Osteocyte (in vitro differentiated cells): ENCODE results near the gene EMID1. TPM values are rescaled to one million over a fixed set of nuclear protein-coding genes. Genes with fewer than 3 reads are reported as not detected.

Source experiments
- DNase-seq: peaks from one replicate; pipeline ENCODE4 v3.0.0; 2021; ENCODE audit warnings: mixed read lengths; ENCODE audit not compliant: unreplicated experiment; ENCODE audit errors: extremely low spot score
- H3K27ac Mint-ChIP-seq: one replicate; pipeline ENCODE4 v1.8.0; 2021; ENCODE audit warnings: mild to moderate bottlenecking, mixed read lengths; ENCODE audit not compliant: unreplicated experiment
- H3K27me3 Mint-ChIP-seq: one replicate; pipeline ENCODE4 v1.8.0; 2021; ENCODE audit warnings: mixed read lengths; ENCODE audit not compliant: unreplicated experiment
- H3K36me3 Mint-ChIP-seq: one replicate; pipeline ENCODE4 v1.8.0; 2021; ENCODE audit warnings: mixed read lengths; ENCODE audit not compliant: unreplicated experiment
- H3K4me1 Mint-ChIP-seq: one replicate; pipeline ENCODE4 v1.8.0; 2021; ENCODE audit warnings: mixed read lengths; ENCODE audit not compliant: unreplicated experiment
- H3K4me3 Mint-ChIP-seq: one replicate; pipeline ENCODE4 v1.8.0; 2021; ENCODE audit warnings: mild to moderate bottlenecking, moderate library complexity, mixed read lengths; ENCODE audit not compliant: unreplicated experiment
- H3K9me3 Mint-ChIP-seq: one replicate; pipeline ENCODE4 v1.8.0; 2021; ENCODE audit warnings: mixed read lengths; ENCODE audit not compliant: unreplicated experiment
- CTCF ChIP-seq: fragments of 200-600 bp; sonication (generic); IDR thresholded peaks from 2 replicates; pipeline ENCODE4 v1.5.0; 2021; ENCODE audit warnings: antibody characterized with exemption, mild to moderate bottlenecking, moderate library complexity
- total RNA-seq: library from RNA; stranded (reverse); gene quantifications from 2 replicates; pipeline ENCODE4 v1.2.1, GENCODE V29; 2021

EMID1 gene
- total RNA-seq, 1 donor from 2014 or later: 0.51 TPM

- H3K27ac Mint-ChIP-seq: no peak overlapping the region
- DNase-seq: no peak
- H3K27me3 Mint-ChIP-seq: peaks cover 9% of the 10 kb centered on the region
- no peak overlapping the region for H3K4me3 Mint-ChIP-seq
- H3K9me3 Mint-ChIP-seq: no peaks in the 10 kb centered on the region
- H3K36me3 Mint-ChIP-seq: no peaks in the 10 kb centered on the region
- TF ChIP-seq CTCF: no peak
- peaks cover 3% of the 10 kb centered on the region for H3K4me1 Mint-ChIP-seq
Observed at GRCh38 chr22:29211066-29211465, 5.4 kb downstream of the EMID1 start.

- Mint-ChIP-seq H3K36me3 (no peaks in the 10 kb centered on the region), H3K4me3 (no peak overlapping the region), H3K4me1 (peaks cover 1% of the 10 kb centered on the region), H3K9me3 (no peaks in the 10 kb centered on the region), H3K27ac (no peak overlapping the region), H3K27me3 (peaks cover 7% of the 10 kb centered on the region)
- no peak for DNase-seq
- TF ChIP-seq CTCF: no peak
Observed at GRCh38 chr22:29211466-29211865, 5.8 kb downstream of the EMID1 start.

DNA sequence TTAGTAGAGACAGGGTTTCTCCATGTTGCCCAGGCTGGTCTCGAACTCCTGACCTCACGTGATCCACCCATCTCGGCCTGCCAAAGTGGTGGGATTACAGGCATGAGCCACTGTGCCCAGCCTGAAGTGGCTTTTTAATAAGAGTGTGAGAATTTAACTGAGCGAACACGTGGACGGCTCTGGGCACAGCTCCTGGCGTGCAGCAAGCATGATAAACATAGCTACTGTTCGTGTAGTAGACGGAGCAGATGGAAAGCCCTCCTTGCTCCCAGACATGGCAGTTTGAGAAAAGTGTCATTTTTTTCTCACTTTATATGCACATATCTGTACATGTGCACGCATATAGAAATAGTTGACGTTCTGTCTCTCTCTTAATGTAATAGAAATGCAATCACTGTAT, 7.0 kb downstream of the EMID1 start:
- H3K4me1 Mint-ChIP-seq: no peaks in the 10 kb centered on the region
- no peak overlapping the region for H3K4me3 Mint-ChIP-seq
- no peaks in the 10 kb centered on the region for H3K36me3 Mint-ChIP-seq
- no peak overlapping the region for H3K27ac Mint-ChIP-seq
- no peak for TF ChIP-seq CTCF
- DNase-seq: no peak
- peaks cover 5% of the 10 kb centered on the region for H3K27me3 Mint-ChIP-seq
- H3K9me3 Mint-ChIP-seq: no peaks in the 10 kb centered on the region

DNA sequence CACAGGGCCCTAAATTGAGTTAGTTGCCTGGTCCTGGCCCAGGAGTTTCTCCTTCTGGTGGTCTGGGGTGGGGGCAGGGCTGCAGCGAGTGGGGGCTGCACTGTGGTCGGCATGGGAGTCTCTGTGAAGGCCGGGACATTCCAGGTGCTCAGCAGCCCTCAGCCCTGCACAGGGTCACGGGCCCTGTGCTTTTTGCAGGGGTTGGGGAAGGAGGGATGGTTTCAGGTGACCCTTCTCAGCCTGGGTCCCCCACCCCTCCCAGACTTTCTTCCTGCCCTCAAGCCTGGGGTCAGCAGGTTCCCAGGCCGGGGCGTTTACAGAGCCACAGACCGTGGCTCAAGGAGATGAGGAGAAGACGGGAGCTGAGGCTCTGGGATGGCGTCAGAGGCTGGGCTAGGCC, 7.8 kb downstream of the EMID1 start:
- Mint-ChIP-seq H3K27me3 (peaks cover 9% of the 10 kb centered on the region), H3K9me3 (no peaks in the 10 kb centered on the region), H3K4me3 (no peak overlapping the region), H3K36me3 (no peaks in the 10 kb centered on the region), H3K4me1 (no peaks in the 10 kb centered on the region), H3K27ac (no peak overlapping the region)
- no peak for TF ChIP-seq CTCF
- DNase-seq: no peak

DNA sequence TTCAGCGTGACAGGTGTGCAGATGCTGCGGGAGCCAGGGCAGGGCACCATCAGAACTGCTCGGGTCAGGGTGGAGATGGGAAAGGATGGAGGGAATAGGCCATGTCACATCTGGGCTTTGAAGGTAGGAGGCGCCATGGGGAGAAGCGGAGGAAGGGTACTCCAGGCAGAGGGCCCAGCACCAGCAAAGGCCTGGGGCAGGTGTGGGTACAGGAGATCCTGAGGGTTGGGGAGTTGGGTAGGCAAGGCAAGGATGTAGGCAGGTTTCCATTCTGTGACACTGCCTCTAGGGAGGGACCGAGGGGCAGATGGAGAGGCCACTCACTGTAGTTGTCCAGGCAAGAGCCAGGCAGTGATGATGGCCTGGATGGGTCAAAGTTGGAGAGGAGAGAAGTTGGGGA, 8.5 kb downstream of the EMID1 start:
- Mint-ChIP-seq H3K4me1 (no peaks in the 10 kb centered on the region), H3K9me3 (no peaks in the 10 kb centered on the region), H3K4me3 (no peak overlapping the region), H3K27ac (no peak overlapping the region), H3K36me3 (no peaks in the 10 kb centered on the region), H3K27me3 (peaks cover 9% of the 10 kb centered on the region)
- DNase-seq: no peak
- TF ChIP-seq CTCF: no peak
